Trophoblast cell (in vitro differentiated cells and primary cell): ENCODE measurements around the gene ARHGAP26.

Experiments
- DNase-seq, 2 donors: peaks; one replicate each; pipeline ENCODE4 v3.0.0-alpha.2; 2016
- H2AFZ ChIP-seq: 2 replicates; pipeline ENCODE4 v1.6.1; 2013; ENCODE audit warnings: low read length, moderate library complexity, mild to moderate bottlenecking; ENCODE audit not compliant: insufficient read depth, poor library complexity
- H2AK5ac ChIP-seq: 2 replicates; pipeline ENCODE4 v1.6.1; 2013; ENCODE audit warnings: mild to moderate bottlenecking, low read length
- H2BK120ac ChIP-seq: 2 replicates; pipeline ENCODE4 v1.6.1; 2013; ENCODE audit warnings: low read length, mild to moderate bottlenecking, moderate library complexity; ENCODE audit not compliant: insufficient read depth, poor library complexity
- H2BK12ac ChIP-seq: 2 replicates; pipeline ENCODE4 v1.6.1; 2013; ENCODE audit warnings: mild to moderate bottlenecking, low read length, moderate library complexity
- H2BK5ac ChIP-seq: 2 replicates; pipeline ENCODE4 v1.6.1; 2013; ENCODE audit warnings: low read length, low read depth, moderate library complexity, mild to moderate bottlenecking; ENCODE audit not compliant: poor library complexity
- H3K14ac ChIP-seq: 2 replicates; pipeline ENCODE4 v1.6.1; 2013; ENCODE audit warnings: mild to moderate bottlenecking, low read length
- H3K18ac ChIP-seq: 2 replicates; pipeline ENCODE4 v1.6.1; 2013; ENCODE audit warnings: mild to moderate bottlenecking, low read length
- H3K23ac ChIP-seq: 2 replicates; pipeline ENCODE4 v1.6.1; 2013; ENCODE audit warnings: low read length
- H3K27ac ChIP-seq: 2 replicates; pipeline ENCODE4 v1.5.1; 2013; ENCODE audit warnings: low read depth, mild to moderate bottlenecking, inconsistent platforms, low read length, moderate library complexity
- H3K27me3 ChIP-seq: 2 replicates; pipeline ENCODE4 v1.6.1; 2013; ENCODE audit warnings: inconsistent platforms, mild to moderate bottlenecking, low read length, moderate library complexity; ENCODE audit not compliant: insufficient read depth
- H3K36me3 ChIP-seq, 2 experiments: 1 replicate in 1 of 2; 2 replicates in 1 of 2; pipeline ENCODE4 v1.6.1; 2013; ENCODE audit warnings: low read length in 2 of 2, mild to moderate bottlenecking in 2 of 2, moderate library complexity in 1 of 2; ENCODE audit not compliant: insufficient read depth in 2 of 2, control insufficient read depth in 1 of 2
- H3K4ac ChIP-seq: 2 replicates; pipeline ENCODE4 v1.6.1; 2013; ENCODE audit warnings: low read depth, mild to moderate bottlenecking, low read length, moderate library complexity
- H3K4me1 ChIP-seq, 2 experiments: 1 replicate in 1 of 2; 2 replicates in 1 of 2; pipeline ENCODE4 v1.6.1; 2013; ENCODE audit warnings: low read length in 2 of 2, mild to moderate bottlenecking in 2 of 2, moderate library complexity in 1 of 2; ENCODE audit not compliant: insufficient read depth in 2 of 2, control insufficient read depth in 1 of 2
- H3K4me2 ChIP-seq: 2 replicates; pipeline ENCODE4 v1.6.1; 2013; ENCODE audit warnings: inconsistent platforms, mild to moderate bottlenecking, low read length, moderate library complexity
- H3K4me3 ChIP-seq: 2 replicates; pipeline ENCODE4 v1.5.1; 2013; ENCODE audit warnings: mild to moderate bottlenecking, low read depth, low read length, inconsistent platforms
- H3K79me1 ChIP-seq: one replicate; pipeline ENCODE4 v1.6.1; 2013; ENCODE audit warnings: low read length
- H3K79me2 ChIP-seq: 2 replicates; pipeline ENCODE4 v1.6.1; 2013; ENCODE audit warnings: low read length, mild to moderate bottlenecking; ENCODE audit not compliant: control insufficient read depth, insufficient read depth, poor library complexity
- H3K9ac ChIP-seq: 2 replicates; pipeline ENCODE4 v1.6.1; 2013; ENCODE audit warnings: mild to moderate bottlenecking, low read length
- H3K9me3 ChIP-seq: 2 replicates; pipeline ENCODE4 v1.6.1; 2013; ENCODE audit warnings: low read depth, mild to moderate bottlenecking, control low read depth, inconsistent platforms, low read length; ENCODE audit not compliant: insufficient read depth
- H4K12ac ChIP-seq: 2 replicates; pipeline ENCODE4 v1.6.1; 2013; ENCODE audit warnings: low read depth, mild to moderate bottlenecking, low read length, moderate library complexity
- H4K8ac ChIP-seq: 2 replicates; pipeline ENCODE4 v1.6.1; 2013; ENCODE audit warnings: low read depth, mild to moderate bottlenecking, low read length, moderate library complexity
- H4K91ac ChIP-seq: one replicate; pipeline ENCODE4 v1.6.1; 2013; ENCODE audit warnings: low read depth, mild to moderate bottlenecking, low read length, moderate library complexity
- WGBS: extraction: QIAGEN DNeasy Blood & Tissue Kit; methylation state at CpG from one replicate; pipeline ENCODE4 v1.1.7; 2013; ENCODE audit warnings: missing lambda C conversion rate; ENCODE audit not compliant: insufficient read length, insufficient coverage; ENCODE audit errors: extremely low coverage; 5-methylcytosine and 5-hydroxymethylcytosine counted together

Gene ARHGAP26

DNA sequence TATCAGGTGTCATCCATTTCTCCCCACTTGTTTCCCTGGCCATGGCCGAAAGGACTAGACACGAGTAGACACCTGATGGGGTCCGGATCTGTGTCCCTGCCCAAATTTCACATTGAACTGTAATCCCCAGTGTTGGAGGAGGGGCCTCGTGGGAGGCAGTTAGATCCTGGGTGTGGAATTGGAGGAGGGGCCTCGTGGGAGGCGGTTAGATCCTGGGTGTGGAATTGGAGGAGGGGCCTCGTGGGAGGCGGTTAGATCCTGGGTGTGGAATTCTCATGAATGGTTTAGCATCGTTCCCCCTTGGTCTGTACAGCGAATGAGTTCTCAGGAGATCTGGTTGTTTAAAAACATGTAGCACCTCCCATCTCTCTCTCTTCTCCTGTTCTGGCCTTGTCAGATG lies 467.5 kb downstream of the ARHGAP26 start:
- no peak overlapping the region for H3K23ac ChIP-seq
- DNase-seq, result no peak
- no CpG with 5 or more reads among the region's 10 CpGs for WGBS
- H3K36me3 ChIP-seq, result no peaks in the 10 kb centered on the region
- no peak overlapping the region for H2AFZ ChIP-seq
- H3K9me3 ChIP-seq, result no peaks in the 10 kb centered on the region
- H3K4me3 ChIP-seq, result no peak overlapping the region
- no peaks in the 10 kb centered on the region for H3K79me1 ChIP-seq
- H3K27ac ChIP-seq, result no peak overlapping the region
- H2BK12ac ChIP-seq, result no peak overlapping the region
- no peaks in the 10 kb centered on the region for H3K4me1 ChIP-seq
- H3K9ac ChIP-seq, result no peak overlapping the region
- H3K4ac ChIP-seq, result no peak overlapping the region
- no peaks in the 10 kb centered on the region for H3K27me3 ChIP-seq
- H2BK120ac ChIP-seq, result no peak overlapping the region
- H3K18ac ChIP-seq, result no peak overlapping the region
- H4K12ac ChIP-seq, result no peak overlapping the region
- no peak overlapping the region for H3K14ac ChIP-seq
- no peak overlapping the region for H4K8ac ChIP-seq
- no peak overlapping the region for H2BK5ac ChIP-seq
- H3K4me2 ChIP-seq, result no peak overlapping the region
- H2AK5ac ChIP-seq, result no peak overlapping the region
- no peak overlapping the region for H4K91ac ChIP-seq
- H3K79me2 ChIP-seq, result no peaks in the 10 kb centered on the region

DNA sequence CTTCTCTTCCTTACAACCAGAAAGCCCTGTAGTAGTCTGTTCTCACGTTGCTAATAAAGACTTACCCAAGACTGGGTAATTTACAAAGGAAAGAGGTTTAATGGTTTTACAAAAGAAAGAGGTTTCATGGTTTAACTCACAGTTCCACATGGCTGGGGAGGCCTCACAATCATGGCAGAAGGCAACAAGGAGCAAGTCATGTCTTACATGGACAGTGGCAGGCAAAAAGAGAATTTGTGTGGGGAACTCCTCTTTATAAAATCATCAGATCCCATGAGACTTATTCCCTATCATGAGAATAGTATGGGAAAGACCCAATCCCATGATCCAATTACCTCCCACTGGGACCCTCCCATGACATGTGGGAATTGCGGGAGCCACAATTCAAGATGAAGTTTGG lies 468.4 kb downstream of the ARHGAP26 start:
- Histone ChIP-seq H2BK5ac (no peak overlapping the region), H3K27me3 (no peaks in the 10 kb centered on the region), H3K4me1 (peaks cover 0 to 1% of the 10 kb centered on the region in 2 experiments), H3K18ac (no peak overlapping the region), H3K4me2 (no peak overlapping the region), H3K9me3 (no peaks in the 10 kb centered on the region), H3K27ac (no peak overlapping the region), H2BK120ac (no peak overlapping the region), H3K4me3 (no peak overlapping the region), H4K12ac (no peak overlapping the region), H3K4ac (no peak overlapping the region), H3K79me2 (no peaks in the 10 kb centered on the region), H2AFZ (no peak overlapping the region), H3K79me1 (no peaks in the 10 kb centered on the region), H3K23ac (no peak overlapping the region), H3K14ac (no peak overlapping the region), H3K36me3 (no peaks in the 10 kb centered on the region), H4K8ac (no peak overlapping the region), H2BK12ac (no peak overlapping the region), H2AK5ac (no peak overlapping the region), H3K9ac (no peak overlapping the region), H4K91ac (no peak overlapping the region)
- WGBS, result no CpG with 5 or more reads among the region's 2 CpGs
- no peak for DNase-seq

DNA sequence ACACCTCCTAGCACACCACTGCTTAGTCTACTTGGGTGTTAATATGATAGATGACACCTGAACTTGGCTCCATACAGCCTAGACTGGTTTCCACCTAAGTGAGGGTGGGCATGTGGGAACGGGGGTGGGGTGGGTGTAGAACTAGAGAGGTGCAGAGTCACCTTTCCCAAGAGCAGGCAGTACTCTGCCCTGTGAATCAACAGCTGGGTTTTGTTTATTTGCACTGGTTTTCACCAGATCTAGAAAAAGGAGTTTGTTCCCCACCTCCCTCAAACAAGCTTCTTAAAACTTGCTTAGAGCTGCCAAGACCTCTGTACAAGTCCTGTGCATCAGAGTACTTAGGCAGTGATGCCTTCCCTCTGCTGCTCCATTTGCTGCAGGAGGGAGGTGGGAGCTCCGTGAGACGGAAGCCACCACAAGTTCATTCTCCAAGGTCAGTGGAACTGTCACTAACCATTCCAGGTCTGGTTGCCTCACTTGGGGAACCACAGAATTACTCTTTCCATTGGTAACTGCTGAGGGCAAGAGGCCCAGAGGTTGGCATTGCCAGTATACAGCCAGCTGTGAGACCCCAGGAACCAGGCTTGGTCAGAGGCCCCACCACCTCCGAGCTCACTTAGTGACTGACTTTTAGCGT lies 469.8 kb downstream of the ARHGAP26 start:
- H2BK120ac ChIP-seq, result no peak overlapping the region
- H3K9me3 ChIP-seq, result no peaks in the 10 kb centered on the region
- no peak for DNase-seq
- no peak overlapping the region for H2AFZ ChIP-seq
- H3K4me1 ChIP-seq, result peaks cover 0 to 9% of the 10 kb centered on the region in 2 experiments
- H3K23ac ChIP-seq, result no peak overlapping the region
- H2BK12ac ChIP-seq, result no peak overlapping the region
- H3K27me3 ChIP-seq, result no peaks in the 10 kb centered on the region
- H3K4me2 ChIP-seq, result no peak overlapping the region
- H3K4ac ChIP-seq, result no peak overlapping the region
- H3K27ac ChIP-seq, result no peak overlapping the region
- H3K14ac ChIP-seq, result no peak overlapping the region
- H3K4me3 ChIP-seq, result no peak overlapping the region
- H3K9ac ChIP-seq, result no peak overlapping the region
- no peak overlapping the region for H4K8ac ChIP-seq
- no peaks in the 10 kb centered on the region for H3K36me3 ChIP-seq
- H3K79me1 ChIP-seq, result peaks cover 4% of the 10 kb centered on the region
- no peak overlapping the region for H4K12ac ChIP-seq
- no peak overlapping the region for H2BK5ac ChIP-seq
- H3K79me2 ChIP-seq, result no peaks in the 10 kb centered on the region
- H4K91ac ChIP-seq, result no peak overlapping the region
- no peak overlapping the region for H3K18ac ChIP-seq
- WGBS, result no CpG with 5 or more reads among the region's 5 CpGs
- H2AK5ac ChIP-seq, result no peak overlapping the region

- Histone ChIP-seq H3K14ac (no peak overlapping the region), H3K79me2 (no peaks in the 10 kb centered on the region), H3K4ac (no peak overlapping the region)
These were observed 471.7 kb downstream of the ARHGAP26 start for GRCh38 chr5:143241892-143242291.

More at GRCh38 chr5:143241892-143242291, 471.7 kb downstream of the ARHGAP26 start:
- Histone ChIP-seq H3K9me3 (no peaks in the 10 kb centered on the region), H3K27ac (no peak overlapping the region), H2AFZ (no peak overlapping the region), H3K4me1 (peaks cover 2 to 16% of the 10 kb centered on the region in 2 experiments), H3K36me3 (no peaks in the 10 kb centered on the region), H3K4me2 (no peak overlapping the region), H3K18ac (no peak overlapping the region), H4K12ac (no peak overlapping the region), H4K8ac (no peak overlapping the region), H2BK120ac (no peak overlapping the region), H2BK5ac (no peak overlapping the region), H2BK12ac (no peak overlapping the region), H3K27me3 (no peaks in the 10 kb centered on the region), H3K79me1 (peaks cover 4% of the 10 kb centered on the region), H3K9ac (no peak overlapping the region), H4K91ac (no peak overlapping the region), H3K4me3 (no peak overlapping the region), H3K23ac (no peak overlapping the region), H2AK5ac (no peak overlapping the region)
- no CpG with 5 or more reads among the region's 1 CpG for WGBS
- no peak for DNase-seq
